ENCODE measurements around the gene SEPTIN11. TPM values are rescaled to one million over a fixed set of nuclear protein-coding genes. Genes with fewer than 3 reads are reported as not detected.

SEPTIN11 gene
- total and polyA plus RNA-seq, 2 of the 4 experiments (the other 2 are of a cell fraction): 267 to 573 TPM

- ChIA-PET CTCF (interaction anchor here (0.6 to 1.5 kb wide), 3 partner anchors 14 to 151 kb away, joined by 3 to 4 read pairs (median 3); no protein-coding TSS in a partner anchor), POLR2A (ENCODE audit: unreplicated experiment) (interaction anchor here (0.6 kb wide), 1 partner anchor 14 kb away, joined by 3 read pairs; no protein-coding TSS in a partner anchor)
- ATAC-seq (ENCODE audit: low read depth) (peak; percentile 98), DNase-seq (peak; percentile 72)
- no TSS peak for BruUV-seq (replicated peaks)
- Histone ChIP-seq H2BK15ac (ENCODE audit: low read depth, low read length) (peak overlapping the region; percentile 43; the same call in 1 of the 3 replicates), H4K8ac (ENCODE audit: low read depth in 2 of 2, low read length in 2 of 2) (peak overlapping the region; percentile 25 to 61; a peak in 3 of 4 replicates), H3K14ac (replicated peaks; ENCODE audit: low read depth, low read length) (peak overlapping the region; percentile 62), H3K9me1 (ENCODE audit: insufficient read depth, low read length) (no peaks in the 10 kb centered on the region; the same call in 1 of the 2 replicates), H3K9ac (ENCODE audit: low read depth, low read length) (no peak overlapping the region; the same call in 1 of the 2 replicates), H2AK9ac (replicated peaks; ENCODE audit: low read depth, low read length, poor library complexity) (no peak overlapping the region), H4K20me1 (ENCODE audit: insufficient read depth, low read length) (no peaks in the 10 kb centered on the region), H3K79me1 (ENCODE audit: low read depth in 1 of 2, low read length in 2 of 2) (no peaks in the 10 kb centered on the region), H3K18ac (ENCODE audit: low read depth, low read length) (peak overlapping the region; percentile 71; the same call in 1 of the 2 replicates), H4K5ac (ENCODE audit: low read depth, low read length) (no peak overlapping the region; the same call in 1 of the 2 replicates), H2AK5ac (ENCODE audit: low read depth, low read length) (0 out of 2 replicates have a peak overlapping the region, but pooled peaks have one; percentile 10), H3K4ac (ENCODE audit: low read depth, low read length) (peak overlapping the region; percentile 82), H3K36me3 (ENCODE audit: control insufficient read depth, insufficient read depth, low read length) (no peaks in the 10 kb centered on the region), H3K4me1 (ENCODE audit: control insufficient read depth, insufficient read depth, low read length) (peaks cover 5% of the 10 kb centered on the region), H2AFZ (replicated peaks; ENCODE audit: low read length, poor library complexity) (no peak overlapping the region), H4K91ac (ENCODE audit: insufficient read depth, low read depth, low read length) (peak overlapping the region; percentile 81), H3K27ac (ENCODE audit: insufficient read depth, low read length) (peak overlapping the region; percentile 54; the same call in 1 of the 2 replicates), H3K4me3 (ENCODE audit: insufficient read depth, low read depth, low read length) (no peak overlapping the region), H3K27me3 (ENCODE audit: control insufficient read depth, insufficient read depth, low read length) (no peaks in the 10 kb centered on the region), H3K9me3 (ENCODE audit: control insufficient read depth, insufficient read depth, low read length) (peaks cover 8% of the 10 kb centered on the region; the same call in 1 of the 2 replicates), H3K4me2 (ENCODE audit: low read depth, low read length) (no peak overlapping the region), H2BK120ac (ENCODE audit: low read depth, low read length) (peak overlapping the region; percentile 87), H2BK5ac (ENCODE audit: low read depth, low read length, poor library complexity, severe bottlenecking) (peak overlapping the region; percentile 66), H3K23ac (ENCODE audit: low read depth, low read length) (peak overlapping the region; percentile 39; the same call in 1 of the 2 replicates), H3K56ac (ENCODE audit: extremely low read depth, insufficient read depth, low read length) (no peak overlapping the region), H2BK20ac (ENCODE audit: low read depth, low read length) (peak overlapping the region; percentile 73)
- intact Hi-C loops (cut with micrococcal nuclease) (no loop called here), in situ Hi-C loops (cut with MboI; ENCODE audit: low sequenced_read_pairs) (no loop called here), dilution Hi-C loops (cut with HindIII; ENCODE audit: low sequenced_read_pairs, unreplicated experiment) (no loop called here)
- no peak for TF ChIP-seq MAFK (IDR thresholded peaks at IDR 0.05; ENCODE audit: low read depth, low read length)
- TF ChIP-seq SMC3 (IDR thresholded peaks at IDR 0.05; ENCODE audit: low read depth, low read length): no peak
- TF ChIP-seq NFE2L2 (IDR thresholded peaks at IDR 0.05; ENCODE audit: low read depth, low read length): no peak
- TF ChIP-seq MAZ (IDR thresholded peaks at IDR 0.05; ENCODE audit: borderline replicate concordance, low read depth, low read length): no peak
- no peak for TF ChIP-seq MXI1 (IDR thresholded peaks at IDR 0.05; ENCODE audit: borderline replicate concordance, low read depth, low read length)
- TF ChIP-seq, protein P1, sequence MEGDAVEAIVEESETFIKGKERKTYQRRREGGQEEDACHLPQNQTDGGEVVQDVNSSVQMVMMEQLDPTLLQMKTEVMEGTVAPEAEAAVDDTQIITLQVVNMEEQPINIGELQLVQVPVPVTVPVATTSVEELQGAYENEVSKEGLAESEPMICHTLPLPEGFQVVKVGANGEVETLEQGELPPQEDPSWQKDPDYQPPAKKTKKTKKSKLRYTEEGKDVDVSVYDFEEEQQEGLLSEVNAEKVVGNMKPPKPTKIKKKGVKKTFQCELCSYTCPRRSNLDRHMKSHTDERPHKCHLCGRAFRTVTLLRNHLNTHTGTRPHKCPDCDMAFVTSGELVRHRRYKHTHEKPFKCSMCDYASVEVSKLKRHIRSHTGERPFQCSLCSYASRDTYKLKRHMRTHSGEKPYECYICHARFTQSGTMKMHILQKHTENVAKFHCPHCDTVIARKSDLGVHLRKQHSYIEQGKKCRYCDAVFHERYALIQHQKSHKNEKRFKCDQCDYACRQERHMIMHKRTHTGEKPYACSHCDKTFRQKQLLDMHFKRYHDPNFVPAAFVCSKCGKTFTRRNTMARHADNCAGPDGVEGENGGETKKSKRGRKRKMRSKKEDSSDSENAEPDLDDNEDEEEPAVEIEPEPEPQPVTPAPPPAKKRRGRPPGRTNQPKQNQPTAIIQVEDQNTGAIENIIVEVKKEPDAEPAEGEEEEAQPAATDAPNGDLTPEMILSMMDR (conservative IDR thresholded peaks at IDR 0.05; ENCODE audit: low read depth, low read length): no peak
- TF ChIP-seq RFX5 (IDR thresholded peaks at IDR 0.05; ENCODE audit: low read depth, low read length): no peak
- TF ChIP-seq POLR2A (IDR thresholded peaks at IDR 0.05; ENCODE audit: low read depth, low read length): no peak
- no peak for TF ChIP-seq CHD1 (IDR thresholded peaks at IDR 0.05; ENCODE audit: low read depth, low read length)
- no peak for TF ChIP-seq CEBPB (IDR thresholded peaks at IDR 0.05; ENCODE audit: low read depth, low read length)
- TF ChIP-seq, protein P2, sequence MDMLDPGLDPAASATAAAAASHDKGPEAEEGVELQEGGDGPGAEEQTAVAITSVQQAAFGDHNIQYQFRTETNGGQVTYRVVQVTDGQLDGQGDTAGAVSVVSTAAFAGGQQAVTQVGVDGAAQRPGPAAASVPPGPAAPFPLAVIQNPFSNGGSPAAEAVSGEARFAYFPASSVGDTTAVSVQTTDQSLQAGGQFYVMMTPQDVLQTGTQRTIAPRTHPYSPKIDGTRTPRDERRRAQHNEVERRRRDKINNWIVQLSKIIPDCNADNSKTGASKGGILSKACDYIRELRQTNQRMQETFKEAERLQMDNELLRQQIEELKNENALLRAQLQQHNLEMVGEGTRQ (IDR thresholded peaks at IDR 0.05; ENCODE audit: low read depth, low read length): no peak
- no peak for TF ChIP-seq ELK1 (IDR thresholded peaks at IDR 0.05; ENCODE audit: borderline replicate concordance, low read depth, low read length)
- no peak for TF ChIP-seq BHLHE40 (IDR thresholded peaks at IDR 0.05; ENCODE audit: low read depth, low read length)
- no peak for TF ChIP-seq RCOR1 (IDR thresholded peaks at IDR 0.05; ENCODE audit: insufficient replicate concordance, low read length)
- no peak for TF ChIP-seq RAD21 (IDR thresholded peaks at IDR 0.05; ENCODE audit: low read length)
- TF ChIP-seq FOS (IDR thresholded peaks at IDR 0.05; ENCODE audit: low read depth, low read length): no peak
- 33% methylated on average over 1 of the region's 1 CpG; no CpG with 5 or more reads in 1 of the 2 experiments for WGBS, 2 experiments (ENCODE audit: extremely low coverage in 2 of 2, insufficient read length in 1 of 2)
These were observed 44.0 kb upstream of the SEPTIN11 start for GRCh38 chr4:76905521-76905920.

Data from IMR-90 (cell line).